ENCODE data around the gene SAC3D1. TPM values are rescaled to one million over a fixed set of nuclear protein-coding genes. Genes with fewer than 3 reads are reported as not detected.
"Not testable (repeated sequence)": the region's sequence is repeated elsewhere in the genome, so short reads cannot be mapped to it uniquely, and the experiment has no call there.

Gene SAC3D1
- total RNA-seq, 1 experiment from 2014 or later: 1.9 TPM

- H3K9ac ChIP-seq (ENCODE audit: low read length): no peak overlapping the region
- no peaks in the 10 kb centered on the region for H4K20me1 ChIP-seq (ENCODE audit: insufficient read depth, low read depth, low read length)
- H3K79me2 ChIP-seq (ENCODE audit: low read length): no peaks in the 10 kb centered on the region
- H3K9me3 ChIP-seq (ENCODE audit: low read length): no peaks in the 10 kb centered on the region
- no peaks in the 10 kb centered on the region for H3K27me3 ChIP-seq (ENCODE audit: low read length)
- DNase-seq: no peak
- no peaks in the 10 kb centered on the region for H3K36me3 ChIP-seq (ENCODE audit: insufficient read depth, low read length)
- no peaks in the 10 kb centered on the region for H3K9me2 ChIP-seq (replicated peaks; ENCODE audit: insufficient read depth, low read length)
- H3K4me1 ChIP-seq (ENCODE audit: low read length): peaks cover 8% of the 10 kb centered on the region
- no peak overlapping the region for H2AFZ ChIP-seq (ENCODE audit: low read length)
- H3K27ac ChIP-seq (ENCODE audit: low read length): no peak overlapping the region
- H3K4me3 ChIP-seq (ENCODE audit: low read length): no peak overlapping the region
- H3K4me2 ChIP-seq (ENCODE audit: low read depth, low read length, poor library complexity, severe bottlenecking): no peak overlapping the region
Observed at GRCh38 chr11:65003282-65003681, 37.7 kb upstream of the SAC3D1 start.

- not testable (repeated sequence) for H3K9me3 ChIP-seq (ENCODE audit: low read length); H3K4me1 ChIP-seq (ENCODE audit: low read length); H4K20me1 ChIP-seq (ENCODE audit: insufficient read depth, low read depth, low read length); H3K27ac ChIP-seq (ENCODE audit: low read length); H2AFZ ChIP-seq (ENCODE audit: low read length); H3K9me2 ChIP-seq (replicated peaks; ENCODE audit: insufficient read depth, low read length); H3K79me2 ChIP-seq (ENCODE audit: low read length); H3K36me3 ChIP-seq (ENCODE audit: insufficient read depth, low read length); H3K27me3 ChIP-seq (ENCODE audit: low read length); H3K9ac ChIP-seq (ENCODE audit: low read length); DNase-seq; H3K4me2 ChIP-seq (ENCODE audit: low read depth, low read length, poor library complexity, severe bottlenecking); H3K4me3 ChIP-seq (ENCODE audit: low read length)
Observed at GRCh38 chr11:65003968-65004367, 37.0 kb upstream of the SAC3D1 start.

- peaks cover under 1% of the 10 kb centered on the region for H3K4me1 ChIP-seq (ENCODE audit: low read length)
- H3K9me3 ChIP-seq (ENCODE audit: low read length): no peaks in the 10 kb centered on the region
- H3K27ac ChIP-seq (ENCODE audit: low read length): no peak overlapping the region
- H3K79me2 ChIP-seq (ENCODE audit: low read length): no peaks in the 10 kb centered on the region
- no peaks in the 10 kb centered on the region for H3K9me2 ChIP-seq (replicated peaks; ENCODE audit: insufficient read depth, low read length)
- no peak overlapping the region for H2AFZ ChIP-seq (ENCODE audit: low read length)
- no peaks in the 10 kb centered on the region for H3K36me3 ChIP-seq (ENCODE audit: insufficient read depth, low read length)
- no peaks in the 10 kb centered on the region for H4K20me1 ChIP-seq (ENCODE audit: insufficient read depth, low read depth, low read length)
- no peak overlapping the region for H3K4me2 ChIP-seq (ENCODE audit: low read depth, low read length, poor library complexity, severe bottlenecking)
- H3K27me3 ChIP-seq (ENCODE audit: low read length): no peaks in the 10 kb centered on the region
- no peak overlapping the region for H3K4me3 ChIP-seq (ENCODE audit: low read length)
- DNase-seq: no peak
- no peak overlapping the region for H3K9ac ChIP-seq (ENCODE audit: low read length)
Observed at GRCh38 chr11:65008016-65008415, 33.0 kb upstream of the SAC3D1 start.

- no peaks in the 10 kb centered on the region for H3K9me3 ChIP-seq (ENCODE audit: low read length)
- no peaks in the 10 kb centered on the region for H3K9me2 ChIP-seq (replicated peaks; ENCODE audit: insufficient read depth, low read length)
- peaks cover 8% of the 10 kb centered on the region for H3K4me1 ChIP-seq (ENCODE audit: low read length)
- H3K36me3 ChIP-seq (ENCODE audit: insufficient read depth, low read length): no peaks in the 10 kb centered on the region
- H2AFZ ChIP-seq (ENCODE audit: low read length): no peak overlapping the region
- no peaks in the 10 kb centered on the region for H3K27me3 ChIP-seq (ENCODE audit: low read length)
- no peak overlapping the region for H3K4me2 ChIP-seq (ENCODE audit: low read depth, low read length, poor library complexity, severe bottlenecking)
- H4K20me1 ChIP-seq (ENCODE audit: insufficient read depth, low read depth, low read length): no peaks in the 10 kb centered on the region
- H3K4me3 ChIP-seq (ENCODE audit: low read length): no peak overlapping the region
- no peak overlapping the region for H3K27ac ChIP-seq (ENCODE audit: low read length)
- H3K9ac ChIP-seq (ENCODE audit: low read length): no peak overlapping the region
- DNase-seq: no peak
- no peaks in the 10 kb centered on the region for H3K79me2 ChIP-seq (ENCODE audit: low read length)
Observed at GRCh38 chr11:65008873-65009272, 32.1 kb upstream of the SAC3D1 start.

GRCh38 chr11:65013130-65013887 lies 27.7 kb upstream of the SAC3D1 start:
- H4K20me1 ChIP-seq (ENCODE audit: insufficient read depth, low read depth, low read length): no peaks in the 10 kb centered on the region
- H3K4me3 ChIP-seq (ENCODE audit: low read length): peak overlapping the region; percentile 75
- peak overlapping the region; percentile 95 for H3K9ac ChIP-seq (ENCODE audit: low read length)
- H3K27ac ChIP-seq (ENCODE audit: low read length): peak overlapping the region; percentile 85
- peak; percentile 96 for DNase-seq
- H3K79me2 ChIP-seq (ENCODE audit: low read length): peaks cover 18% of the 10 kb centered on the region
- H3K27me3 ChIP-seq (ENCODE audit: low read length): no peaks in the 10 kb centered on the region
- H3K36me3 ChIP-seq (ENCODE audit: insufficient read depth, low read length): peaks cover 10% of the 10 kb centered on the region; the same call in 1 of the 2 replicates
- peak overlapping the region; percentile 94 for H3K4me2 ChIP-seq (ENCODE audit: low read depth, low read length, poor library complexity, severe bottlenecking)
- no peaks in the 10 kb centered on the region for H3K9me2 ChIP-seq (replicated peaks; ENCODE audit: insufficient read depth, low read length)
- H3K4me1 ChIP-seq (ENCODE audit: low read length): peaks cover 17% of the 10 kb centered on the region
- H3K9me3 ChIP-seq (ENCODE audit: low read length): no peaks in the 10 kb centered on the region
- H2AFZ ChIP-seq (ENCODE audit: low read length): peak overlapping the region; percentile 93

GRCh38 chr11:65013888-65014725 lies 26.9 kb upstream of the SAC3D1 start, which contains the start of gene ARL2:
ARL2 (plus strand) TSS chr11:65014160; CDS start chr11:65014208, 48 bp downstream.
- H3K36me3 ChIP-seq (ENCODE audit: insufficient read depth, low read length): peaks cover 13% of the 10 kb centered on the region; the same call in 1 of the 2 replicates
- peaks cover 17% of the 10 kb centered on the region for H3K4me1 ChIP-seq (ENCODE audit: low read length)
- H3K79me2 ChIP-seq (ENCODE audit: low read length): peaks cover 18% of the 10 kb centered on the region
- H3K9me2 ChIP-seq (replicated peaks; ENCODE audit: insufficient read depth, low read length): no peaks in the 10 kb centered on the region
- peak within 1 kb of the TSS; percentile 93 for H2AFZ ChIP-seq (ENCODE audit: low read length)
- H3K4me2 ChIP-seq (ENCODE audit: low read depth, low read length, poor library complexity, severe bottlenecking): peak within 1 kb of the TSS; percentile 94
- no peaks in the 10 kb centered on the region for H4K20me1 ChIP-seq (ENCODE audit: insufficient read depth, low read depth, low read length)
- DNase-seq: peak; percentile 96
- peak within 1 kb of the TSS; percentile 75 for H3K4me3 ChIP-seq (ENCODE audit: low read length)
- no peaks in the 10 kb centered on the region for H3K27me3 ChIP-seq (ENCODE audit: low read length)
- H3K9me3 ChIP-seq (ENCODE audit: low read length): no peaks in the 10 kb centered on the region
- H3K9ac ChIP-seq (ENCODE audit: low read length): peak within 1 kb of the TSS; percentile 95
- H3K27ac ChIP-seq (ENCODE audit: low read length): peak within 1 kb of the TSS; percentile 85

- H3K4me2 ChIP-seq (ENCODE audit: low read depth, low read length, poor library complexity, severe bottlenecking): peak overlapping the region; percentile 94
- no peaks in the 10 kb centered on the region for H4K20me1 ChIP-seq (ENCODE audit: insufficient read depth, low read depth, low read length)
- DNase-seq: no peak
- peaks cover 13% of the 10 kb centered on the region; the same call in 1 of the 2 replicates for H3K36me3 ChIP-seq (ENCODE audit: insufficient read depth, low read length)
- H3K79me2 ChIP-seq (ENCODE audit: low read length): peaks cover 18% of the 10 kb centered on the region
- no peaks in the 10 kb centered on the region for H3K9me2 ChIP-seq (replicated peaks; ENCODE audit: insufficient read depth, low read length)
- H3K4me1 ChIP-seq (ENCODE audit: low read length): peaks cover 17% of the 10 kb centered on the region
- H3K27ac ChIP-seq (ENCODE audit: low read length): peak overlapping the region; percentile 85
- H2AFZ ChIP-seq (ENCODE audit: low read length): peak overlapping the region; percentile 93; the same call in 1 of the 2 replicates
- H3K27me3 ChIP-seq (ENCODE audit: low read length): no peaks in the 10 kb centered on the region
- H3K9ac ChIP-seq (ENCODE audit: low read length): peak overlapping the region; percentile 95
- H3K9me3 ChIP-seq (ENCODE audit: low read length): no peaks in the 10 kb centered on the region
- peak overlapping the region; percentile 75 for H3K4me3 ChIP-seq (ENCODE audit: low read length)
Observed at GRCh38 chr11:65014726-65015227, 26.2 kb upstream of the SAC3D1 start.

GRCh38 chr11:65016705-65017104 lies 24.3 kb upstream of the SAC3D1 start:
- Histone ChIP-seq H3K27ac (ENCODE audit: low read length) (no peak overlapping the region), H3K4me2 (ENCODE audit: low read depth, low read length, poor library complexity, severe bottlenecking) (no peak overlapping the region), H3K79me2 (ENCODE audit: low read length) (peaks cover 18% of the 10 kb centered on the region), H3K9me2 (replicated peaks; ENCODE audit: insufficient read depth, low read length) (no peaks in the 10 kb centered on the region), H4K20me1 (ENCODE audit: insufficient read depth, low read depth, low read length) (no peaks in the 10 kb centered on the region), H3K9ac (ENCODE audit: low read length) (no peak overlapping the region), H3K9me3 (ENCODE audit: low read length) (no peaks in the 10 kb centered on the region), H3K4me3 (ENCODE audit: low read length) (no peak overlapping the region), H3K27me3 (ENCODE audit: low read length) (no peaks in the 10 kb centered on the region), H2AFZ (ENCODE audit: low read length) (no peak overlapping the region), H3K4me1 (ENCODE audit: low read length) (peaks cover 17% of the 10 kb centered on the region), H3K36me3 (ENCODE audit: insufficient read depth, low read length) (peaks cover 13% of the 10 kb centered on the region; the same call in 1 of the 2 replicates)
- DNase-seq: no peak
